K562 (cell line): ENCODE measurements around the gene SYT7. TPM values are rescaled to one million over a fixed set of nuclear protein-coding genes. Genes with fewer than 3 reads are reported as not detected.

Source experiments
- ATAC-seq: fragments of 200-7000 bp; cut with Tn5 transposase; 3 replicates; pipeline ENCODE4 v1.9.1; 2020; ENCODE audit warnings: moderate library complexity
- BruUV-seq: library from RNA; stranded (reverse); fragments of 400-500 nt; replicated peaks from 2 replicates; lab custom pipeline; 2021; lab: Mats Ljungman, UMichigan
- CTCF ChIA-PET: fragments of 300-600 bp; formaldehyde crosslinking; extraction: SDS; loops from one replicate; lab custom pipeline; 2021; ENCODE audit warnings: low intra/inter-chr PET ratio; lab: Yijun Ruan, JAX
- POLR2A ChIA-PET: fragments of 300-600, 350-650 bp; sonication (Branson Sonifier 250); formaldehyde crosslinking; extraction: SDS; loops from one replicate; lab custom pipeline; 2021; ENCODE audit warnings: antibody characterized with exemption, inconsistent platforms; lab: Yijun Ruan, JAX
- DNase-seq, 4 experiments: peaks; one replicate each; pipeline versions ENCODE4 v3.0.0 to v3.0.0-alpha.2; 2011 to 2018; ENCODE audit warnings: low spot score in 3 of 4, mixed read lengths in 3 of 4; ENCODE audit errors: extremely low read depth in 1 of 4
- FAIRE-seq: peaks from 2 replicates; lab custom pipeline; 2011; peaks lifted over from hg19 to GRCh38; lab: Jason Lieb, UNC
- H2AFZ ChIP-seq: 2 replicates; pipeline ENCODE4 v1.6.0; 2011; ENCODE audit warnings: low read depth, low read length, control low read depth, inconsistent platforms
- H3K27ac ChIP-seq: fragments of 200-600 bp; 3 replicates; pipeline ENCODE4 v1.8.0; 2011; ENCODE audit warnings: low read depth, mild to moderate bottlenecking, control low read depth, inconsistent platforms, low read length, moderate library complexity, mixed read lengths; ENCODE audit errors: extremely low read depth
- H3K27me3 ChIP-seq, 2 experiments: fragments of 300-600 bp in 1 of 2; 2 replicates in 1 of 2; 3 replicates in 1 of 2; pipeline versions ENCODE4 v1.6.0 to v1.8.0; 2011; ENCODE audit warnings: inconsistent platforms in 2 of 2, low read length in 2 of 2, mild to moderate bottlenecking in 1 of 2, mixed read lengths in 1 of 2, moderate library complexity in 1 of 2; ENCODE audit not compliant: control insufficient read depth in 2 of 2, insufficient read depth in 2 of 2
- H3K36me3 ChIP-seq: fragments of 300-600 bp; 3 replicates; pipeline ENCODE4 v1.8.0; 2011; ENCODE audit warnings: mild to moderate bottlenecking, low read length, inconsistent platforms; ENCODE audit not compliant: control insufficient read depth, insufficient read depth
- H3K4me1 ChIP-seq, 2 experiments: fragments of 200-600 bp in 1 of 2; replicated peaks in 1 of 2; 2 replicates in 1 of 2; 3 replicates in 1 of 2; pipeline versions ENCODE4 v1.5.1 to v1.8.0; 2011; ENCODE audit warnings: inconsistent platforms in 2 of 2, low read length in 2 of 2, mild to moderate bottlenecking in 1 of 2, mixed read lengths in 1 of 2, moderate library complexity in 1 of 2; ENCODE audit not compliant: control insufficient read depth in 2 of 2, insufficient read depth in 2 of 2
- H3K4me2 ChIP-seq: 2 replicates; pipeline ENCODE4 v1.6.1; 2011; ENCODE audit warnings: low read length, control low read depth, inconsistent platforms, mixed read lengths; ENCODE audit not compliant: insufficient read depth
- H3K4me3 ChIP-seq: fragments of 200-600 bp; sonication (generic), shearing (Covaris generic); 2 replicates; pipeline ENCODE4 v1.5.1; 2016; ENCODE audit warnings: control low read depth, inconsistent platforms
- H3K79me2 ChIP-seq: fragments of 200-600 bp; 3 replicates; pipeline ENCODE4 v1.8.0; 2011; ENCODE audit warnings: low read length, inconsistent platforms; ENCODE audit not compliant: control insufficient read depth, insufficient read depth
- H3K9ac ChIP-seq, 2 experiments: 2 replicates each; pipeline versions ENCODE4 v1.6.0 to v1.6.1; 2011; ENCODE audit warnings: low read depth in 2 of 2, low read length in 2 of 2, control low read depth in 1 of 2, inconsistent platforms in 1 of 2, mild to moderate bottlenecking in 1 of 2, mixed read lengths in 1 of 2; ENCODE audit not compliant: insufficient read depth in 1 of 2
- H3K9me1 ChIP-seq: one replicate; pipeline ENCODE4 v1.6.0; 2011; ENCODE audit warnings: inconsistent platforms, mild to moderate bottlenecking, low read length, moderate library complexity; ENCODE audit not compliant: control insufficient read depth, insufficient read depth
- H3K9me3 ChIP-seq: replicated peaks from 2 replicates; pipeline ENCODE4 v1.5.1; 2011; ENCODE audit warnings: low read depth, low read length, inconsistent platforms; ENCODE audit not compliant: control insufficient read depth, insufficient read depth
- H4K20me1 ChIP-seq: replicated peaks from 2 replicates; pipeline ENCODE4 v1.6.1; 2011; ENCODE audit warnings: low read length, inconsistent platforms, mixed read lengths; ENCODE audit not compliant: control insufficient read depth, insufficient read depth
- BRF1 ChIP-seq: IDR thresholded peaks from 3 replicates; pipeline ENCODE4 v1.6.1; 2011; ENCODE audit warnings: borderline replicate concordance, mild to moderate bottlenecking; ENCODE audit not compliant: insufficient read length; ENCODE audit errors: extremely low read depth
- CBX5 ChIP-seq: IDR thresholded peaks from 2 replicates; pipeline ENCODE4 v1.6.1; 2014; ENCODE audit warnings: low read depth, borderline replicate concordance
- CHD1 ChIP-seq: fragments of 200-600 bp; sonication (generic); IDR thresholded peaks from one replicate; pipeline ENCODE4 v1.6.1; 2012; ENCODE audit warnings: mild to moderate bottlenecking, moderate library complexity, low read length, inconsistent platforms
- HES1 ChIP-seq: fragments of 450-650 bp; IDR thresholded peaks from 2 replicates; pipeline ENCODE4 v1.6.1; 2016; ENCODE audit warnings: low read depth, mild to moderate bottlenecking, moderate library complexity
- NBN ChIP-seq: fragments of 450-650 bp; IDR thresholded peaks from 2 replicates; pipeline ENCODE4 v1.6.1; 2016; ENCODE audit warnings: low read depth, mild to moderate bottlenecking
- SPI1 ChIP-seq: IDR thresholded peaks from 2 replicates; pipeline ENCODE4 v1.6.1; 2011; ENCODE audit warnings: low read depth, low read length, control low read depth, borderline replicate concordance
- TFE3 ChIP-seq: fragments of 450-650 bp; formaldehyde crosslinking; IDR thresholded peaks from 2 replicates; pipeline ENCODE4 v1.4.0; 2020; ENCODE audit warnings: mild to moderate bottlenecking, mixed read lengths
- TSC22D4 ChIP-seq: fragments of 450-650 bp; IDR thresholded peaks from 2 replicates; pipeline ENCODE4 v1.6.1; 2016; ENCODE audit warnings: missing genetic modification characterization, missing biosample characterization, control low read depth
- VEZF1 ChIP-seq: fragments of 200-800 bp; sonication (Bioruptor generic); IDR thresholded peaks from 2 replicates; pipeline ENCODE4 v1.6.1; 2017; ENCODE audit warnings: missing genetic modification characterization, missing compliant biosample characterization
- ZNF511 ChIP-seq: sonication (generic); formaldehyde crosslinking; IDR thresholded peaks from 2 replicates; pipeline ENCODE4 v1.8.0; 2022; ENCODE audit warnings: mild to moderate bottlenecking, missing genetic modification reagents
- WGBS: fragments of 100-300 bp; shearing (Covaris generic); methylation state at CpG from one replicate; pipeline ENCODE4 v1.1.6; 2016; ENCODE audit warnings: low coverage, mixed read lengths; ENCODE audit not compliant: insufficient coverage; ENCODE audit errors: missing lambda C conversion rate; 5-methylcytosine and 5-hydroxymethylcytosine counted together
- in situ Hi-C: fragments of 300-500 bp; cut with MboI; formaldehyde crosslinking; loops from 4 replicates; pipeline ENCODE4 v1.15.0; 2018; ENCODE audit warnings: inconsistent platforms, mixed read lengths
- intact Hi-C: fragments of 100-400 bp; cut with micrococcal nuclease; formaldehyde crosslinking; loops from 2 replicates; pipeline ENCODE4 v1.14.2; 2022
- polyA plus RNA-seq, 8 experiments: library from polyadenylated mRNA; depleted of rRNA in 4 of 8; stranded (reverse) in 5 of 8; unstranded in 3 of 8; fragments of >200 nt; fragmentation: Nextera tagmentation in 2 of 8; fragmentation: Illumina TruSeq in 1 of 8; extraction: Ambion mirVana in 2 of 8; extraction: Trizol in 1 of 8; gene quantifications; 2 replicates each; pipeline versions ENCODE4 v1.2.1 to v1.2.3, GENCODE V29; 2011 to 2014; ENCODE audit warnings: inconsistent platforms in 1 of 8, missing spikeins in 1 of 8
- total RNA-seq, 7 experiments: library from RNA; depleted of rRNA in 6 of 7; stranded (reverse); fragments of >200 nt in 6 of 7; fragmentation: Illumina TruSeq in 2 of 7; extraction: Trizol in 2 of 7; gene quantifications; 2 replicates each; pipeline versions ENCODE4 v1.2.1 to v1.2.3, GENCODE V29; 2011 to 2021; ENCODE audit warnings: low replicate concordance in 1 of 7
- TF ChIP-seq, protein P1 (sequence below): fragments of 450-650 bp; IDR thresholded peaks from 2 replicates; pipeline ENCODE4 v1.6.1; 2018; ENCODE audit not compliant: partially characterized antibody

The SYT7 gene
- total and polyA plus RNA-seq, 9 of the 15 experiments (the other 6 are each of a cell fraction or from before 2014, with no cell fraction given) = 0.01 to 0.51 (median 0.16) TPM; not detected in 1

- TF ChIP-seq, protein P1, sequence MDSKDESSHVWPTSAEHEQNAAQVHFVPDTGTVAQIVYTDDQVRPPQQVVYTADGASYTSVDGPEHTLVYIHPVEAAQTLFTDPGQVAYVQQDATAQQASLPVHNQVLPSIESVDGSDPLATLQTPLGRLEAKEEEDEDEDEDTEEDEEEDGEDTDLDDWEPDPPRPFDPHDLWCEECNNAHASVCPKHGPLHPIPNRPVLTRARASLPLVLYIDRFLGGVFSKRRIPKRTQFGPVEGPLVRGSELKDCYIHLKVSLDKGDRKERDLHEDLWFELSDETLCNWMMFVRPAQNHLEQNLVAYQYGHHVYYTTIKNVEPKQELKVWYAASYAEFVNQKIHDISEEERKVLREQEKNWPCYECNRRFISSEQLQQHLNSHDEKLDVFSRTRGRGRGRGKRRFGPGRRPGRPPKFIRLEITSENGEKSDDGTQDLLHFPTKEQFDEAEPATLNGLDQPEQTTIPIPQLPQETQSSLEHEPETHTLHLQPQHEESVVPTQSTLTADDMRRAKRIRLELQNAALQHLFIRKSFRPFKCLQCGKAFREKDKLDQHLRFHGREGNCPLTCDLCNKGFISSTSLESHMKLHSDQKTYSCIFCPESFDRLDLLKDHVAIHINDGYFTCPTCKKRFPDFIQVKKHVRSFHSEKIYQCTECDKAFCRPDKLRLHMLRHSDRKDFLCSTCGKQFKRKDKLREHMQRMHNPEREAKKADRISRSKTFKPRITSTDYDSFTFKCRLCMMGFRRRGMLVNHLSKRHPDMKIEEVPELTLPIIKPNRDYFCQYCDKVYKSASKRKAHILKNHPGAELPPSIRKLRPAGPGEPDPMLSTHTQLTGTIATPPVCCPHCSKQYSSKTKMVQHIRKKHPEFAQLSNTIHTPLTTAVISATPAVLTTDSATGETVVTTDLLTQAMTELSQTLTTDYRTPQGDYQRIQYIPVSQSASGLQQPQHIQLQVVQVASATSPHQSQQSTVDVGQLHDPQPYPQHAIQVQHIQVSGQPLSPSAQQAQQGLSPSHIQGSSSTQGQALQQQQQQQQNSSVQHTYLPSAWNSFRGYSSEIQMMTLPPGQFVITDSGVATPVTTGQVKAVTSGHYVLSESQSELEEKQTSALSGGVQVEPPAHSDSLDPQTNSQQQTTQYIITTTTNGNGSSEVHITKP = no peak
- TF ChIP-seq NBN (no peak), BRF1 (no peak), CBX5 (no peak)
Measured at GRCh38 chr11:61546663-61547062, 34.2 kb downstream of the SYT7 start (continued).

GRCh38 chr11:61545921-61546320 lies 35.0 kb downstream of the SYT7 start:
- no peak overlapping the region for H2AFZ ChIP-seq
- peaks cover 2% of the 10 kb centered on the region for H3K9me1 ChIP-seq
- POLR2A ChIA-PET = interaction anchor here (0.5 to 1.3 kb wide), 3 partner anchors 12 to 59 kb away, joined by 3 to 4 read pairs (median 4); no protein-coding TSS in a partner anchor
- H3K9ac ChIP-seq = no peak overlapping the region
- H3K27ac ChIP-seq = no peak overlapping the region
- WGBS = 5% methylated on average over 22 of the region's 32 CpGs
- CTCF ChIA-PET = interaction anchor here (1.1 kb wide), 1 partner anchor 13 kb away, joined by 3 read pairs; no protein-coding TSS in a partner anchor
- in situ Hi-C loops (no loop called here), intact Hi-C loops (no loop called here)
- peaks cover 7% of the 10 kb centered on the region; the same call in 1 of the 2 replicates for H4K20me1 ChIP-seq
- no peak overlapping the region for H3K4me2 ChIP-seq
- DNase-seq (no peak), ATAC-seq (no peak), FAIRE-seq (no peak)
- no peaks in the 10 kb centered on the region for H3K79me2 ChIP-seq
- H3K36me3 ChIP-seq = no peaks in the 10 kb centered on the region
- H3K27me3 ChIP-seq = peaks cover 6 to 45% of the 10 kb centered on the region in 2 experiments
- H3K9me3 ChIP-seq = no peaks in the 10 kb centered on the region
- no peak overlapping the region for H3K4me3 ChIP-seq
- peaks cover 13 to 36% of the 10 kb centered on the region in 2 experiments for H3K4me1 ChIP-seq
- BruUV-seq = no TSS peak
- no peak for TF ChIP-seq HES1
- no peak for TF ChIP-seq NBN
- TF ChIP-seq TFE3 = no peak
- no peak for TF ChIP-seq VEZF1 (CRISPR knock-in tag)
- no peak for TF ChIP-seq ZNF511 (CRISPR knock-in tag)
- no peak for TF ChIP-seq SPI1
- no peak for TF ChIP-seq CHD1
- TF ChIP-seq TSC22D4 (tag) = no peak
